GM10248 (cell line): ENCODE results near the gene TMED4.

Source experiments
- CTCF ChIA-PET: fragments of 300-600 bp; sonication (Branson Sonifier 250); formaldehyde crosslinking; extraction: SDS; loops from one replicate; lab custom pipeline; 2021; ENCODE audit warnings: antibody characterized with exemption; lab: Yijun Ruan, JAX
- POLR2A ChIA-PET: fragments of 350-650 bp; sonication (Branson Sonifier 250); formaldehyde crosslinking; extraction: SDS; loops from one replicate; lab custom pipeline; 2020; ENCODE audit warnings: antibody characterized with exemption; lab: Yijun Ruan, JAX
- DNase-seq: peaks from one replicate; pipeline ENCODE4 v3.0.0; 2012; ENCODE audit errors: extremely low spot score
- CTCF ChIP-seq: IDR thresholded peaks from 2 replicates; pipeline ENCODE4 v1.5.1; 2012; ENCODE audit warnings: mild to moderate bottlenecking, low read depth; ENCODE audit errors: extremely low read depth, missing control alignments, control extremely low read depth

The TMED4 gene

GRCh38 chr7:44609829-44610228, 27.8 kb upstream of the TMED4 start:
- no peak for DNase-seq
- CTCF ChIA-PET, result interaction anchor here (0.9 to 1.1 kb wide), 2 partner anchors 11 to 25 kb away, joined by 3 read pairs; no protein-coding TSS in a partner anchor
- TF ChIP-seq CTCF, result no peak
- POLR2A ChIA-PET, result interaction anchor here (0.6 to 1.8 kb wide), 2 partner anchors 109 to 188 kb away, joined by 3 to 10 read pairs; no protein-coding TSS in a partner anchor

GRCh38 chr7:44608916-44609648, 27.1 kb upstream of the TMED4 start:
- no peak for DNase-seq
- no peak for TF ChIP-seq CTCF
- ChIA-PET CTCF (no interaction called here), POLR2A (interaction anchor here (0.6 to 1.8 kb wide), 2 partner anchors 110 to 189 kb away, joined by 3 to 10 read pairs; no protein-coding TSS in a partner anchor)

GRCh38 chr7:44607141-44608068, 25.4 kb upstream of the TMED4 start:
- CTCF ChIA-PET, result interaction anchor here (1.0 to 2.3 kb wide), 8 partner anchors 10 to 240 kb away, joined by 3 to 7 read pairs (median 4); no protein-coding TSS in a partner anchor
- no peak for DNase-seq

GRCh38 chr7:44606341-44607140, 24.5 kb upstream of the TMED4 start, which contains the start of gene OGDH:
Gene OGDH (plus strand): TSS chr7:44606627. CDS start chr7:44624344, 17,717 bp downstream.
- POLR2A ChIA-PET, result interaction anchor here (0.9 to 2.2 kb wide), 6 partner anchors 25 to 278 kb away, joined by 3 to 7 read pairs (median 4); partner anchors contain the start of genes DDX56, PURB and TMED4
- peak; percentile 99 for DNase-seq
- no peak for TF ChIP-seq CTCF
- CTCF ChIA-PET, result interaction anchor here (1.0 to 2.3 kb wide), 10 partner anchors 11 to 241 kb away, joined by 3 to 7 read pairs (median 4); no protein-coding TSS in a partner anchor

More at GRCh38 chr7:44607141-44608068, 25.4 kb upstream of the TMED4 start:
- no peak for TF ChIP-seq CTCF
- POLR2A ChIA-PET, result interaction anchor here (0.6 to 2.2 kb wide), 6 partner anchors 26 to 277 kb away, joined by 3 to 7 read pairs (median 4); partner anchors contain the start of genes DDX56 and PURB

- POLR2A ChIA-PET, result interaction anchor here (1.1 kb wide), 1 partner anchor 200 kb away, joined by 3 read pairs; no protein-coding TSS in a partner anchor
- CTCF ChIA-PET, result interaction anchor here (1.3 to 2.2 kb wide), 2 partner anchors 10 to 13 kb away, joined by 3 to 4 read pairs; no protein-coding TSS in a partner anchor
- DNase-seq, result no peak
- TF ChIP-seq CTCF, result no peak
Measured at GRCh38 chr7:44604941-44605340, 22.9 kb upstream of the TMED4 start.
